ENCODE measurements around the gene MAP4.
A peak's percentile ranks its signal among the peaks of the same experiment; 100 is the strongest.

MAP4 gene

DNA sequence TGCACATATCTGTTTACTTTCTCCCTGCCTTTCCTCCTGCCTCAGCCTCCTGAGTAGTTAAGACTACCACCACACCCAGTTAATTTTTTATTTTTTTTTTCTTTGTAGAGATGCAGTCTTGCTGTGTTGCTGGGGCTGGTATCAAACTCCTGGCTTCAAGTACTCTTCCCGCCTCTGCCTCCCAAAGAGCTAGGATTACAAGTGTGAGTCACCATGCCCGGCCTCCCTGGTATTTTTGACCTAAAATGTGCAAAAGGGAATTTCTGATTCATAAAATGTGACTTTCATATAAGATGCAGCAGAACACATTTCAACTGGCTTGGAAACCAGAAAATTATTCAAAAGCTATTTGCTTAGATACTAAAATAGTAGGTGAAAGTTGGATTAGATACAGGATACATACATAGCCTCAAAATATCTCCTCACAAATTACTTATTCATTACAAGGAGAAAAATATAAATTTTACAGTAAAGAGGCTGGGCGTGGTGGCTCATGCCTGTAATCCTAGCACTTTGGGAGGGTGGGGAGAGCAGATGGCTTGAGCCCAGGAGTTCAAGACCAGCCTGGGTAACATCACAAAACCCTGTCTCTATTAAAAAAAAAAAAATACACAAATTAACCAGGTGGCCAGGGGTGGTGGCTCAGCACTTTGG is 32.0 kb downstream of the MAP4 start:
- DNase-seq, result peak; percentile 28
- in situ Hi-C loops (cut with HindIII; ENCODE audit: low pct_ligation_motif_present, low pct_unique_long_range_greater_than_20kb, low sequenced_read_pairs), result no loop called here

DNA sequence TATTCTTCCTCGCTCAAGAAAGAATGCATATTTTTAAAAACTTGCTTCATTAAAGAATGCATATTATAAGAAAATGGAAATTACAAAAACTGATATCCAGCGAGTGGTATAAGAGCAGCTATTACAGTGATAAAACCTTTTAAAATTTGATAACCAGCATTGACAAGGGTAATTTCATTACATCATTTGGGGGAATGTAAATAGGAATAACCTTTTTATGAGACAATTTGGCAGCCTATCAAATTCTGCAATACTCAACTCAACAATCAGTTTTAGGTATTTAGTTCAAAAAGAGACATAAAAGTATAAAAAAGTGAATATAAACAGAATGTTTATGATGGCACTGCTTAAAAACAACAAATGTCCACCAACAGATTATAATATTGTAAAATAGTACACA is 35.4 kb downstream of the MAP4 start:
- no peak for DNase-seq
- in situ Hi-C loops (cut with HindIII; ENCODE audit: low pct_ligation_motif_present, low pct_unique_long_range_greater_than_20kb, low sequenced_read_pairs), result no loop called here

DNA sequence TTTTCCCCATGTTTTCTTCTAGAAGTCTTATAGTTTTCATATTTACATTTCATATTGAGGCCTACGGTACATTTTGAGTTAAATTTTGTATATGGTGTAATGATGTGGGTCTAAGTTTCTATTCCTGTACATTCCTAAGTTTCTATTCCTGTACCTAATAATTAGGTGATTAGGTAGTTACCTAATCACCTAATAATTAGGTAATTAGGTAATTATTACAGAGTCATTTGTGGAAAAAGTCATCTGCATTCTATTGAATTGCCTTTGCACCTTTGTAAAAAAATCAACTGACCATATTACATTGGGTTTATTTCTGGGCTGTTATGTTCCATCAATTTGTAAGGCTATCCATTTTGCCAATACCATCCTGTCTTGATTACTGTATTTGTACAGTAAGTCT is 37.1 kb downstream of the MAP4 start:
- no peak for DNase-seq
- in situ Hi-C loops (cut with HindIII; ENCODE audit: low pct_ligation_motif_present, low pct_unique_long_range_greater_than_20kb, low sequenced_read_pairs), result no loop called here

DNA sequence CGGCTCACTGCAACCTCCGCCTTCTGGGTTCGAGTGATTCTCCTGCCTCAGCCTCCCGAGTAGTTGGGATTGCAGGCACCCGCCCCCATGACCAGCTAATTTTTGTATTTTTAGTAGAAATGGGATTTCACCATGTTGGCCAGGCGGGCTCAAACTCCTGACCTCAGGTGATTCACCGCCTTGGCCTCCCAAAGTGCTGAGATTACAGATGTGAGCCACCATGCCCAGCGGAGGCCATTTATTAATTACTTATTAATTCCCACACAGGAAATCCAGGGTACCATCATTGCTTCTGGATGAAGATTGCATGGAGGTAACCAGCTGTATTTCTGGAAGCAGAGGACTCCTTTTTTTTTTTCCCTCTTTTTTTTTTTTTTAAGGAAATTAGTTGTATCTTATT is 37.8 kb downstream of the MAP4 start:
- in situ Hi-C loops (cut with HindIII; ENCODE audit: low pct_ligation_motif_present, low pct_unique_long_range_greater_than_20kb, low sequenced_read_pairs), result no loop called here
- DNase-seq, result peak; percentile 2

DNA sequence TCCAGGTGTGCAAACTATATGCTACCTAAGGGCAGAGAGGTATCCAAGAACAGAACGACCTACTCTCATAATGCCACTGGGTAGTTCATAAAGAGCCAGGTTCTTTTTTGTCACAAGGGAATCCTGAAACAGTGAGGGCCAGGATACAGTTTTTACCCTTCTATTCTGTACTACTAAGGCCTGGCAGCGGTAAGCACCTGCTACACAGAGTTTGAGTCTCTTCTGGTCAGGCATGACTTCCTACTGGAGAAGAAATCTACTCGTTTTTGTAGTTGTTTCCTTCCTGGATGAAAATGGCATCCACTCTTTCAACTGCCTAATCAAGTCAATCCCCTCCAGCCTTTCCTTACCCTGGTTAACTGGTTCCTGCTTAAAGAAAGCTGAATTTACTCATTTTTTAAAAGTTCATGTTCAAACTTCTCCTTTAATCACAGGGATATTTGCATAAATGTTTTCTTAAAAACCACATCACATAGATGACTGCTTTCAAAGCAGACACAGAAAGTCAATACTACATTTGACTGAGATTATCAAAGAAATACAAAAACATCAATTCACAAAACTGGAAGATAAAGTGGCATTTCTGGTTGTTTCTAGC is 40.0 kb downstream of the MAP4 start:
- DNase-seq, result no peak
- in situ Hi-C loops (cut with HindIII; ENCODE audit: low pct_ligation_motif_present, low pct_unique_long_range_greater_than_20kb, low sequenced_read_pairs), result no loop called here

DNA sequence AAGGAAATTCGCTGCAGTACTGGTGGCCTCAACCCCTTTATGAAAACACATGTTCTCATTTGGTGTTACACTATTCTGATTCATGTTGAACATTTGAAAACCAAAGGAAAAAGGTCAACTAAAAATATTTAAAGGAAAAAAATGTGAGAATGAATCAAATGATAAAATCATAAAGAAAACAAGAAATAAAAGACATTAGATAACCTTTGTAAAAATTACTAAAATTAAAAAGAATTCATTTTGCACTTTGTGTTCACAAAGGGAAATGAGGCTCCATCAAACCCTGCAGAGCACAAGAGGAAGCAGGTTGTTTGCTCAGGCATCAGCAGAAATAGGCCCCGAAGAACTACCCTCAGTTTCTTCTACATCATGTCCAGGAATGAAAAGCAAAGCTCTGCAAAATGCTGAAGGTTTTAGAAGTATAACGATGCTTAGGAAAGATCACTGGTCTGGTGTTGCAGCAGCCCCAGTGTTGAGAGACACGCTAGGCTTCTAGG is 41.2 kb downstream of the MAP4 start:
- in situ Hi-C loops (cut with HindIII; ENCODE audit: low pct_ligation_motif_present, low pct_unique_long_range_greater_than_20kb, low sequenced_read_pairs), result no loop called here
- no peak for DNase-seq

DNA sequence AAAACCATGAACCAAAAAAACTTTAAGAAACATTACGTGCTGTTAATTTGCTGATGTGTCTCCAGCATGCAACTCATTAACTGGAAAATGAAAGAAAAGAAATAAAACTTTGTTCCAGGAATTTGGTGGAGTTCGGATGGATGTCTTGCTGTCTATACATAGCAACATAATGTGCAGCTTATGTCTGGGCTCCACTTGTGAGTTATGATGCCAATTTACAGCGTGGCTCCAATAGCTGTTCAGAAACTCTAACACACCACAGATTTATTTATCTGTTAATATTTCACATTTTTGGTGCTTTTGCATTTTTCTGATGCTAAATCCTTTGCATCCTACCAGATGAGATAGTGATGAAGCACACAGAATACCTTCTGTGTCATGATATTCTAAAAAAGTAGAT is 45.1 kb downstream of the MAP4 start:
- in situ Hi-C loops (cut with HindIII; ENCODE audit: low pct_ligation_motif_present, low pct_unique_long_range_greater_than_20kb, low sequenced_read_pairs), result no loop called here

DNA sequence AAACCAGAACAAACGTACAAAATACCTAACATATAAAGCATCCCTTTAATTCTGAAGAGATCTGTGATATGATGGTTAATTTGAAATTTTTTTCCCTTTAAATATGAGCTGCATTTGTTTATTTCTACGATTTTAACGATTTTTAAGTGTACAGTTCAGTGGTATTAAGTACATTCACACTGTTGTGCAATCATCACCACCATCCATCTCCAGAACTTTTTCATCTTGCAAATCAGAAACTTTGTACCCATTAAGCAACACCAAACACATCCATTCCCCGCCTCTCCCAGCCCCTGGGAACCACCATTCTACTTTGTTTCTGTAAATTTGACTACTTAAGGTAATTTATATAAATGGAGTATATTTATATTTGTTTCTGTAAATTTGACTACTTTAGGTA is 51.5 kb downstream of the MAP4 start:
- no peak for DNase-seq
- in situ Hi-C loops (cut with HindIII; ENCODE audit: low pct_ligation_motif_present, low pct_unique_long_range_greater_than_20kb, low sequenced_read_pairs), result no loop called here

More for the DNA sequence above, 45.1 kb downstream of the MAP4 start:
- no peak for DNase-seq

DNA sequence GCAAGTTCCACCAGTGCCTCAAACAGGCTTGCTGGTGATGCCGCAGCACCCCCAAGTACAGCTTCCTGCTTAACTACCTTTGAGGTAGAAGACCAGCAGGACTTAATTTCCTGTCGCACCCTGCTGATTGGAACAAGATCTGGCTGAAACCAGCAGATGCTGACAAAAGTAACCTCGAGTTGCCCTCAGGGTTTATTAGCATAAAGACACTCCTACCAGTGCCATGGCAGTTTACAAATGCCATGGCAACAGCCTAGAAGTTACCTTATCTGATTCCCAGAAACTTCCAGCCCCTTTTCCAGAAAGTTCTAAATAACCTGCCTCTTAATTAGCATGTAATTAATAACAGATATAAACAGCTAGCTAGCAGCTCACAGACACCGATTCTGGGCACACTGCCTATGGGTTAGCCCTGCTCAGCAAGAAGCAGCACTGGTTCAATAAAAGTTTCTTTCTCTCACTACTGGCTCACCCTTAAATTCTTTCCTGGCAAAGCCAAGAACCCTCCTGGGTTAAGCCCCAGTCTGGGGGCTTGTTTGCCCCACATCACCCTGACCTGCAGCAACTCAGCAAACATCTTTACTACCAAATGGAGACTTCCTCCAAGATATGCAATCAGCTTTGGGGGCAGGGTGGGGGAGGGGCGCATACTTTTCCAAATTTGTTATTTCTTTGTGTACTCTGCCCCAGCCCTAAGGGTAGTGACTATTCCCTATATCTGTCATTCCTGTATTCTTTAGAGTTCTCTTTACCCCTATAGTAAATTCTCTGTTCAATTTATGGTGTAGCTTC is 54.2 kb downstream of the MAP4 start:
- in situ Hi-C loops (cut with HindIII; ENCODE audit: low pct_ligation_motif_present, low pct_unique_long_range_greater_than_20kb, low sequenced_read_pairs), result no loop called here
- DNase-seq, result no peak

DNA sequence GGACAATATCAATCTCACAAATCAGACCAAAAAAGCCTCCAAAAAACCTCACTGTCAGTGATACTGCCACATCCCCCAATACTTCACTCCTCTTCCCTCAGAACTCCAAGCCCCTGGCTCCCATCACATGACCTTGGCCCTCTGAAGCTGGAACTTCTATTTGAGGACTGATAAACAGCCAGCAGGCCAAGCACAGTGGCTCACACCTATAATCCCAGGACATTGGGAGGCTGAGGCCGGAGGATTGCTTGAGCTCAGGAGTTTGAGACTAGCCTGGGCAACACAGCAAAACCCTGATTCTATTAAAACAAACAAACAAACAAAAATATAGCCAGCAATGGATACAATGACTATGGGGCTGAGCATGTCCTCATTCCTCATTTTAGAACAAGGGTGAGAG is 55.2 kb downstream of the MAP4 start:
- in situ Hi-C loops (cut with HindIII; ENCODE audit: low pct_ligation_motif_present, low pct_unique_long_range_greater_than_20kb, low sequenced_read_pairs), result no loop called here
- no peak for DNase-seq

DNA sequence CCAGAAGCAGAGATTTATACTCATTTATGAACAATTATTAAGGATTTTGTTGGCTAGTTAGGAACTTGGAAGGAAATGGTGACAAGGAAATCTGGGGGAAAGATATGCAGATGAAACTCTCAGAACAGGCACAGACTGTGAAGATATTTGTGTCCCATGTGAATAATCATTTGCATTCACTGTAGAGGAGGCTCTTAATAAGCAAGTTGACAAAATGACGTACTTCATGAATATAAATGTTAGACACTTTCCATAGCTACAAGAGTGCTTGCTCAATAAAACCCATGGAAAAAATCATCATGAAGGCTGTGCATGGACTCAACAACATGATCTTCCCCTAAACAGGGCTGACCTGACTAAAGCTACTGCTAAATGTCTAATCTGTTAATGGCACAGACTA is 59.7 kb downstream of the MAP4 start:
- in situ Hi-C loops (cut with HindIII; ENCODE audit: low pct_ligation_motif_present, low pct_unique_long_range_greater_than_20kb, low sequenced_read_pairs), result no loop called here
- no peak for DNase-seq

DNA sequence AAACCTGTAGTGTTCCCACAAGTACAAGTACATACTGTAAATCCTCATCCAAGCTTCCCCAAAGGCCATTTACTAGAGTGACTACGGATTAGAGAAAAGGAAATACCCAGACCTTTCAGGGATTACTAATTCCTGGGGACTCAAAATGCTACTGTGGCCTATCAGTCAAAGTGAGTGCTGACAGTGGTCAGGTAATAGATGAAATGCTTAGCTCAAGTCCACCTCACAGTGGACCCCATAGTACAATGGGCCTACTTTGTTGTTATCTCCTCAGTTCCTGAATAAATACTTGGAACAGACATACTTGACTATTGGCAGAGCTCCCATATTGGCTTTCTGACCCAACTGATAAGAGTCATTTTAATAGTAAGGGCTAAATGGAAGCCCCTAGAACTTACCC is 61.6 kb downstream of the MAP4 start:
- in situ Hi-C loops (cut with HindIII; ENCODE audit: low pct_ligation_motif_present, low pct_unique_long_range_greater_than_20kb, low sequenced_read_pairs), result no loop called here
- DNase-seq, result no peak

DNA sequence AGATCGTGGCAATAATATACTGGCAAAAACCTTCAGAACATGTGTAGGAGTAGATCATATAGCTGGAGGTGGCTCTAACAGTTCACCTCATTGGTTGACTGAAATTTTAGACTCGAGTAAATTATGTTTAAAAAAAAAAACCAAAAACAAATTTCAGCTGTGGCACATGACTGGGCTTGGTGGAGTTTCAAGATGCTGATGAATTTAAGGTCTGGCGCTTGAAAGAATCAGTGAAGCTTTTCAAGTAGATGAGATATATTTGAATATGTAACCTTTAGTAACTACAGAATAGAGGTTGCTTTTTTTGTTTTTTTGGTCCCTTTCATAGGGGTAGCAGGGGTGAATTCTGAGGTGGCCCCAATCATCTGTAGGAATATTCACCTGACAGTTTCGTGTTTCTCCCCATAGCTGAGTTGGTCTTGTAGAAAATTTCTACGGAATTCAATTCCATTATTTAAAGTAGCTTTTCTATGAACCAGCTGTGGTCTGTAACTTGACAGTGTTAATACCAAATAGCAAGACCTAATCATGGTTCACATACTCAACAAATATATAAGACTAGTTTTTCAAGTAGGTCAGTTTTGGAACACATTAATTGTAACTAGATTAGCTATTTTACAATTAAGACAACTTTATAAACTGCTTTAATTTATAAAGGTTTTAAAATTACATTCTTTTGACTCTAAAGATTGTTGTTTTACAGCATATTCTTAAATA is 65.6 kb downstream of the MAP4 start:
- in situ Hi-C loops (cut with HindIII; ENCODE audit: low pct_ligation_motif_present, low pct_unique_long_range_greater_than_20kb, low sequenced_read_pairs), result no loop called here
- DNase-seq, result no peak

DNA sequence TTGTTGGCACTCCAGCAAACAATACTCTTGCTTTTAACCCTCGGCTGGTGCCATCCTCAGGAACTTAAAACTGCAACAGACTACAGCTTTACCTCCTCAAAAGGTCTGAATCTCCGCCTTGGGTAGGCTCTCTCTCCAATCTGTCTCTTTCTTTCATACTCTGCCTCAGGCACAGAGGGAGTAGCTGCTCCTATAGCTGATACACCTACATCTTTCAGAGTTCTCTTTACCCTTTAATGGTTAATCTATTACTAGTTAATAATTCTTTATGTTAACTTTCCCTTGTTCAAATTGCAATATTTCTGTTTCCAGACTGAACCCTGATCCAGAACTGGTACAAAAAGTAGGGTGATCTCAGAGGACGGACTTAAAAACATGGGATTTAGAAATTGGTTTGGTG is 66.2 kb downstream of the MAP4 start:
- in situ Hi-C loops (cut with HindIII; ENCODE audit: low pct_ligation_motif_present, low pct_unique_long_range_greater_than_20kb, low sequenced_read_pairs), result no loop called here
- DNase-seq, result no peak

DNA sequence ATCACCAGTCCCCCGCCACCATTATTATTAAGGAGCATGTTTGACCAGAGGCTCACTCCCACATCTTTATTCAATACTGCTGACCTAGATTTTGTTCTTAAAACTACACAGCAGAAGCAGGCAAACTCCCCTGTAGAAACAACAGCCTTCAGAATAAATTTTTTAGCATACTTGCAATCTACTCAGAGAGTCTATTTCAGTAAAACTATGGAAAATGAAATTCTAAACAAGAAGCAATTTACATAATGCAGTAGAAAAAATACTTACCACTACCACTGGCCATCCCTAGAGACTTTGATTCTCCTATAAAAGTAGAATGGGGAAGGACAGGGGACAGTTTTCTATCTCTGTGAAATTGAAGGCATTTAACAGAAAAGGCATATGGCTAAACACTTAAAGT is 76.0 kb downstream of the MAP4 start:
- DNase-seq, result no peak
- in situ Hi-C loops (cut with HindIII; ENCODE audit: low pct_ligation_motif_present, low pct_unique_long_range_greater_than_20kb, low sequenced_read_pairs), result no loop called here

DNA sequence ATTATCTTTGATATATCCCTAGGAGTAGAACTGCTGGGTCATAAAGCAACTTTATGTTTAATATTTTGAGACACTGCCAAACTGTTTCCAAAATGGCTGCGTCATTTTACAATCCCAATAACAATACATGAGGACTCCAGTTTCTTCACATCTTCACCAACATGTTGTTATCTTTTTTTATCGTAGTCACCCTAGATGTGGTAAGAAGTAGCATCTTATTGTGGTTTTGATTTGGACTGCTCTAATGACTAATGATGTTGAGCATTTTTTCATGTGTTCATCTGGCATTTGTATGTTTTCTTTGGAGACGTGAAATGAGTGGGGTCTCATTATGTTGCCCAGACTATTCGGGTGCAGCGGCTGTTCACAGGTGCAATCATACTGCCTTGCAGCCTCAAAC is 83.8 kb downstream of the MAP4 start:
- in situ Hi-C loops (cut with HindIII; ENCODE audit: low pct_ligation_motif_present, low pct_unique_long_range_greater_than_20kb, low sequenced_read_pairs), result no loop called here
- DNase-seq, result no peak

DNA sequence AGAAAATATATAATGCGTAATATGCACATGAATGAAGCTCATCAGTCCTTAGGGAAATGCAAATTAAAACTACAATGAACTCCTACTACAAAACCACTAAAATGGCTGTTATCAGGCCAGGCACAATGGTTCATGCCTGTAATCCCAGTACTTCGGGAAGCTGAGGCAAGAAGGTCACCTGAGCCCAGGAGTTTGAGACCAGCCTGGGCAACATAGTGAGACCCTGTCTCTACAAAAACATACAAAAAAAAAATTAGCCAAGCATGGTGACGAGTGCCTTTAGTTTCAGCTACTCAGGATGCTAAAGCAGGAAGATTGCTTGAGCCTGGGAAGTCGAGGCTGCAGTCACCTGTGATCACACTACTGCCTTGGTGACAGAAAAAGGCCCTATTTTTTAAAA is 85.2 kb downstream of the MAP4 start:
- in situ Hi-C loops (cut with HindIII; ENCODE audit: low pct_ligation_motif_present, low pct_unique_long_range_greater_than_20kb, low sequenced_read_pairs), result no loop called here
- DNase-seq, result no peak

DNA sequence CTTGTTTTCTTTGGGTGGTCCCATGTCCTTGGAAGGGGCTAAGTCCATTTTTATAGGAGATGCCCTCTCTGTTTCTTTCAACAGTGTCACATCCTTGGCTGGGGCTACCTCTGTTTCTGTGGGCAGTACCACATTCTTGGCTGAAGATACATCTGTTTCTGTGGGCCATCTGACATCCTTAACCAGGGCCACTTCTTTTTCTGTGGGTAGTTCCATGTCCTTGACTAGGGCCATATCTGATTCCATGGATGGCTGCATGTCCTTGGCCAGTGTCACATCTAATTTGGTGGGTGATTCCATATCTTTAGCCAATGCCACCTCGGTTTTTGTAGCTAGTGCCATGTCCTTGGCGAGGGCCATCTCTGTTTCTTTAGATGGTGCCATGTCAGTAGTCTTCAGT is 99.5 kb downstream of the MAP4 start:
- in situ Hi-C loops (cut with HindIII; ENCODE audit: low pct_ligation_motif_present, low pct_unique_long_range_greater_than_20kb, low sequenced_read_pairs), result no loop called here
- DNase-seq, result no peak

DNA sequence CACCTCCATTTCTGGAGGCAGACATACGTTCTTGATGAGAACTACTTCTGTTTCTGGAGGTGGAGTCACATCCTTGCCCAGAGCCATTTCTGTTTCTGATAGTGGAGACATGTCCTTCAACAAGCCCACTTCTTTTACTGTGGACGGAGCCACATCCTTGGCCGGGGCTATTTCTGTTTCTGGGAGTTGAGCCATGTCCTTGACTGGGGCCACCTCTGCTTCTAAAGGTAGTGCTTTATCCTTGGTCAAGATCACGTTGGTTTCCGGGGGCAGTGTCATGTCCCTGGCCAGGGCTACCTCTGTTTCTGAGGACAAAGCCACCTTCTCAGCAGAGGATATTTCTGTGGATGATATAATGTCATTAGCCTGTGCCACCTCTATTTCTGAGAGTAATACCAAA is 100.0 kb downstream of the MAP4 start:
- in situ Hi-C loops (cut with HindIII; ENCODE audit: low pct_ligation_motif_present, low pct_unique_long_range_greater_than_20kb, low sequenced_read_pairs), result no loop called here
- DNase-seq, result no peak

Data from ACHN (cell line).